ENCODE data around the gene MICAL3.

MICAL3 gene

GRCh38 chr22:17823226-17823625 lies 201.1 kb downstream of the MICAL3 start:
- H3K4me3 ChIP-seq (ENCODE audit: insufficient read depth, low read depth, low read length), result no peak overlapping the region
- no peaks in the 10 kb centered on the region for H3K4me1 ChIP-seq (ENCODE audit: control insufficient read depth, insufficient read depth, low read length)
- H3K27me3 ChIP-seq (ENCODE audit: control insufficient read depth, insufficient read depth, low read length, poor library complexity, severe bottlenecking), result no peaks in the 10 kb centered on the region
- no peaks in the 10 kb centered on the region for H3K36me3 ChIP-seq (ENCODE audit: control insufficient read depth, insufficient read depth, low read length)
- WGBS, 2 experiments, result 95 to 97% methylated on average over 3 to 4 of the region's 4 CpGs
- no peaks in the 10 kb centered on the region for H3K9me3 ChIP-seq (ENCODE audit: control insufficient read depth, low read length)
- H3K27ac ChIP-seq (ENCODE audit: insufficient read depth, low read depth, low read length, poor library complexity, severe bottlenecking), result no peak overlapping the region

- H3K4me1 ChIP-seq (ENCODE audit: control insufficient read depth, insufficient read depth, low read length), result no peaks in the 10 kb centered on the region
- H3K27me3 ChIP-seq (ENCODE audit: control insufficient read depth, insufficient read depth, low read length, poor library complexity, severe bottlenecking), result no peaks in the 10 kb centered on the region
- no peak overlapping the region for H3K27ac ChIP-seq (ENCODE audit: insufficient read depth, low read depth, low read length, poor library complexity, severe bottlenecking)
- H3K36me3 ChIP-seq (ENCODE audit: control insufficient read depth, insufficient read depth, low read length), result no peaks in the 10 kb centered on the region
- no peaks in the 10 kb centered on the region for H3K9me3 ChIP-seq (ENCODE audit: control insufficient read depth, low read length)
- WGBS, 2 experiments, result 95% methylated on average over 13 of the region's 13 CpGs
- no peak overlapping the region for H3K4me3 ChIP-seq (ENCODE audit: insufficient read depth, low read depth, low read length)
Observed at GRCh38 chr22:17822087-17822486, 202.3 kb downstream of the MICAL3 start.

- H3K36me3 ChIP-seq (ENCODE audit: control insufficient read depth, insufficient read depth, low read length), result no peaks in the 10 kb centered on the region
- no peak overlapping the region for H3K27ac ChIP-seq (ENCODE audit: insufficient read depth, low read depth, low read length, poor library complexity, severe bottlenecking)
- H3K9me3 ChIP-seq (ENCODE audit: control insufficient read depth, low read length), result no peaks in the 10 kb centered on the region
- H3K4me1 ChIP-seq (ENCODE audit: control insufficient read depth, insufficient read depth, low read length), result no peaks in the 10 kb centered on the region
- WGBS, 2 experiments, result 97 to 98% methylated on average over 3 of the region's 3 CpGs
- no peaks in the 10 kb centered on the region for H3K27me3 ChIP-seq (ENCODE audit: control insufficient read depth, insufficient read depth, low read length, poor library complexity, severe bottlenecking)
- no peak overlapping the region for H3K4me3 ChIP-seq (ENCODE audit: insufficient read depth, low read depth, low read length)
Observed at GRCh38 chr22:17820879-17821439, 203.4 kb downstream of the MICAL3 start.

GRCh38 chr22:17818649-17819048 lies 205.7 kb downstream of the MICAL3 start:
- no peak overlapping the region for H3K4me3 ChIP-seq (ENCODE audit: insufficient read depth, low read depth, low read length)
- no peaks in the 10 kb centered on the region for H3K9me3 ChIP-seq (ENCODE audit: control insufficient read depth, low read length)
- H3K27ac ChIP-seq (ENCODE audit: insufficient read depth, low read depth, low read length, poor library complexity, severe bottlenecking), result no peak overlapping the region
- no peaks in the 10 kb centered on the region for H3K27me3 ChIP-seq (ENCODE audit: control insufficient read depth, insufficient read depth, low read length, poor library complexity, severe bottlenecking)
- H3K4me1 ChIP-seq (ENCODE audit: control insufficient read depth, insufficient read depth, low read length), result no peaks in the 10 kb centered on the region
- WGBS, 2 experiments, result 94 to 95% methylated on average over 14 of the region's 14 CpGs
- H3K36me3 ChIP-seq (ENCODE audit: control insufficient read depth, insufficient read depth, low read length), result no peaks in the 10 kb centered on the region

- Histone ChIP-seq H3K4me3 (ENCODE audit: insufficient read depth, low read depth, low read length) (no peak overlapping the region), H3K27ac (ENCODE audit: insufficient read depth, low read depth, low read length, poor library complexity, severe bottlenecking) (no peak overlapping the region), H3K4me1 (ENCODE audit: control insufficient read depth, insufficient read depth, low read length) (no peaks in the 10 kb centered on the region), H3K9me3 (ENCODE audit: control insufficient read depth, low read length) (no peaks in the 10 kb centered on the region), H3K27me3 (ENCODE audit: control insufficient read depth, insufficient read depth, low read length, poor library complexity, severe bottlenecking) (no peaks in the 10 kb centered on the region), H3K36me3 (ENCODE audit: control insufficient read depth, insufficient read depth, low read length) (no peaks in the 10 kb centered on the region)
- 93 to 94% methylated on average over 25 of the region's 25 CpGs for WGBS, 2 experiments
Observed at GRCh38 chr22:17818180-17818579, 206.2 kb downstream of the MICAL3 start.

- no peaks in the 10 kb centered on the region for H3K4me1 ChIP-seq (ENCODE audit: control insufficient read depth, insufficient read depth, low read length)
- no peak overlapping the region for H3K27ac ChIP-seq (ENCODE audit: insufficient read depth, low read depth, low read length, poor library complexity, severe bottlenecking)
- no peak overlapping the region for H3K4me3 ChIP-seq (ENCODE audit: insufficient read depth, low read depth, low read length)
- H3K9me3 ChIP-seq (ENCODE audit: control insufficient read depth, low read length), result no peaks in the 10 kb centered on the region
- H3K36me3 ChIP-seq (ENCODE audit: control insufficient read depth, insufficient read depth, low read length), result no peaks in the 10 kb centered on the region
- H3K27me3 ChIP-seq (ENCODE audit: control insufficient read depth, insufficient read depth, low read length, poor library complexity, severe bottlenecking), result no peaks in the 10 kb centered on the region
- WGBS, 2 experiments, result 95 to 96% methylated on average over 33 of the region's 33 CpGs
Observed at GRCh38 chr22:17817511-17818065, 206.8 kb downstream of the MICAL3 start.

- no peaks in the 10 kb centered on the region for H3K4me1 ChIP-seq (ENCODE audit: control insufficient read depth, insufficient read depth, low read length)
- no peak overlapping the region for H3K27ac ChIP-seq (ENCODE audit: insufficient read depth, low read depth, low read length, poor library complexity, severe bottlenecking)
- WGBS, 2 experiments, result 94 to 96% methylated on average over 21 of the region's 21 CpGs
- no peaks in the 10 kb centered on the region for H3K27me3 ChIP-seq (ENCODE audit: control insufficient read depth, insufficient read depth, low read length, poor library complexity, severe bottlenecking)
- H3K9me3 ChIP-seq (ENCODE audit: control insufficient read depth, low read length), result no peaks in the 10 kb centered on the region
- H3K4me3 ChIP-seq (ENCODE audit: insufficient read depth, low read depth, low read length), result no peak overlapping the region
- H3K36me3 ChIP-seq (ENCODE audit: control insufficient read depth, insufficient read depth, low read length), result no peaks in the 10 kb centered on the region
Observed at GRCh38 chr22:17817079-17817478, 207.3 kb downstream of the MICAL3 start.

GRCh38 chr22:17816649-17817048 lies 207.7 kb downstream of the MICAL3 start:
- 93 to 97% methylated on average over 14 of the region's 14 CpGs for WGBS, 2 experiments
- Histone ChIP-seq H3K27ac (ENCODE audit: insufficient read depth, low read depth, low read length, poor library complexity, severe bottlenecking) (no peak overlapping the region), H3K4me3 (ENCODE audit: insufficient read depth, low read depth, low read length) (no peak overlapping the region), H3K9me3 (ENCODE audit: control insufficient read depth, low read length) (no peaks in the 10 kb centered on the region), H3K4me1 (ENCODE audit: control insufficient read depth, insufficient read depth, low read length) (no peaks in the 10 kb centered on the region), H3K27me3 (ENCODE audit: control insufficient read depth, insufficient read depth, low read length, poor library complexity, severe bottlenecking) (no peaks in the 10 kb centered on the region), H3K36me3 (ENCODE audit: control insufficient read depth, insufficient read depth, low read length) (no peaks in the 10 kb centered on the region)

GRCh38 chr22:17815703-17816254 lies 208.6 kb downstream of the MICAL3 start:
- no peak overlapping the region for H3K4me3 ChIP-seq (ENCODE audit: insufficient read depth, low read depth, low read length)
- no peaks in the 10 kb centered on the region for H3K9me3 ChIP-seq (ENCODE audit: control insufficient read depth, low read length)
- H3K27me3 ChIP-seq (ENCODE audit: control insufficient read depth, insufficient read depth, low read length, poor library complexity, severe bottlenecking), result no peaks in the 10 kb centered on the region
- no peaks in the 10 kb centered on the region for H3K36me3 ChIP-seq (ENCODE audit: control insufficient read depth, insufficient read depth, low read length)
- H3K27ac ChIP-seq (ENCODE audit: insufficient read depth, low read depth, low read length, poor library complexity, severe bottlenecking), result no peak overlapping the region
- 94% methylated on average over 15 of the region's 15 CpGs for WGBS, 2 experiments
- H3K4me1 ChIP-seq (ENCODE audit: control insufficient read depth, insufficient read depth, low read length), result no peaks in the 10 kb centered on the region

- no peaks in the 10 kb centered on the region for H3K36me3 ChIP-seq (ENCODE audit: control insufficient read depth, insufficient read depth, low read length)
- 96% methylated on average over 20 of the region's 20 CpGs for WGBS, 2 experiments
- H3K4me1 ChIP-seq (ENCODE audit: control insufficient read depth, insufficient read depth, low read length), result no peaks in the 10 kb centered on the region
- no peaks in the 10 kb centered on the region for H3K9me3 ChIP-seq (ENCODE audit: control insufficient read depth, low read length)
- no peaks in the 10 kb centered on the region for H3K27me3 ChIP-seq (ENCODE audit: control insufficient read depth, insufficient read depth, low read length, poor library complexity, severe bottlenecking)
- no peak overlapping the region for H3K27ac ChIP-seq (ENCODE audit: insufficient read depth, low read depth, low read length, poor library complexity, severe bottlenecking)
- H3K4me3 ChIP-seq (ENCODE audit: insufficient read depth, low read depth, low read length), result no peak overlapping the region
Observed at GRCh38 chr22:17814830-17815229, 209.5 kb downstream of the MICAL3 start.
